ENCODE measurements around the gene NPAS3.

DNA sequence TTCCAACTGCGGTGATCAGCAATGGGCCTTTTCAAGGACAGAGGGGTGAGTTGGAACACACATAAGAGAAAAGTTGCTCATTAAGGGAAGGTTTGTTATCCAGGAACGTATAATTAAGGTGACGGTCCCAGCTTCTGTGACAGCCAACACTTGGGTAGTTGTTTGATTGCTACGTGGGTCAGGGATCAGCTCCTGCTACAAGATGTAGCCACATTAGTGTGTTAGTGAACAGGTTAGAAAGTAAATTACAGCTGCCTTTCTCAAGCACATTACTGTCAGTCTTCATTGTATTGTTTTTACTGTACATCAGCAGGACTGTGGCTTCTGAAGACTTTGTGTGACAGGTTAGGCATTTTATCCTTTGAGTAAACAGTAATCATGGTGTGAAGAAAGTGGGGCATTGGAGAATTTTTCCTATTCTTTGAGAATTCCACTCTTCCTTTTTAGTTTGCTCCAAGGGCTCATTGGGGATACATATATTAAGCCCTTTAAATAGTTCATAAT lies 781.7 kb downstream of the NPAS3 start:
- TF ChIP-seq ZNF548 (tag by site-specific recombination; IDR thresholded peaks at IDR 0.05) (no peak), ZNF132 (tag by site-specific recombination; IDR thresholded peaks at IDR 0.05; ENCODE audit: borderline replicate concordance) (no peak), ZNF768 (tag by site-specific recombination; IDR thresholded peaks at IDR 0.05) (no peak), KLF9 (tag by site-specific recombination; IDR thresholded peaks at IDR 0.05; ENCODE audit: low read depth) (no peak)
- TF ChIP-seq, protein P1, sequence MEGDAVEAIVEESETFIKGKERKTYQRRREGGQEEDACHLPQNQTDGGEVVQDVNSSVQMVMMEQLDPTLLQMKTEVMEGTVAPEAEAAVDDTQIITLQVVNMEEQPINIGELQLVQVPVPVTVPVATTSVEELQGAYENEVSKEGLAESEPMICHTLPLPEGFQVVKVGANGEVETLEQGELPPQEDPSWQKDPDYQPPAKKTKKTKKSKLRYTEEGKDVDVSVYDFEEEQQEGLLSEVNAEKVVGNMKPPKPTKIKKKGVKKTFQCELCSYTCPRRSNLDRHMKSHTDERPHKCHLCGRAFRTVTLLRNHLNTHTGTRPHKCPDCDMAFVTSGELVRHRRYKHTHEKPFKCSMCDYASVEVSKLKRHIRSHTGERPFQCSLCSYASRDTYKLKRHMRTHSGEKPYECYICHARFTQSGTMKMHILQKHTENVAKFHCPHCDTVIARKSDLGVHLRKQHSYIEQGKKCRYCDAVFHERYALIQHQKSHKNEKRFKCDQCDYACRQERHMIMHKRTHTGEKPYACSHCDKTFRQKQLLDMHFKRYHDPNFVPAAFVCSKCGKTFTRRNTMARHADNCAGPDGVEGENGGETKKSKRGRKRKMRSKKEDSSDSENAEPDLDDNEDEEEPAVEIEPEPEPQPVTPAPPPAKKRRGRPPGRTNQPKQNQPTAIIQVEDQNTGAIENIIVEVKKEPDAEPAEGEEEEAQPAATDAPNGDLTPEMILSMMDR (tag by site-specific recombination; IDR thresholded peaks at IDR 0.05), result no peak
- TF ChIP-seq, protein P2, sequence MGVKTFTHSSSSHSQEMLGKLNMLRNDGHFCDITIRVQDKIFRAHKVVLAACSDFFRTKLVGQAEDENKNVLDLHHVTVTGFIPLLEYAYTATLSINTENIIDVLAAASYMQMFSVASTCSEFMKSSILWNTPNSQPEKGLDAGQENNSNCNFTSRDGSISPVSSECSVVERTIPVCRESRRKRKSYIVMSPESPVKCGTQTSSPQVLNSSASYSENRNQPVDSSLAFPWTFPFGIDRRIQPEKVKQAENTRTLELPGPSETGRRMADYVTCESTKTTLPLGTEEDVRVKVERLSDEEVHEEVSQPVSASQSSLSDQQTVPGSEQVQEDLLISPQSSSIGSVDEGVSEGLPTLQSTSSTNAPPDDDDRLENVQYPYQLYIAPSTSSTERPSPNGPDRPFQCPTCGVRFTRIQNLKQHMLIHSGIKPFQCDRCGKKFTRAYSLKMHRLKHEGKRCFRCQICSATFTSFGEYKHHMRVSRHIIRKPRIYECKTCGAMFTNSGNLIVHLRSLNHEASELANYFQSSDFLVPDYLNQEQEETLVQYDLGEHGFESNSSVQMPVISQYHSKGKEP (tag by site-specific recombination; IDR thresholded peaks at IDR 0.05), result no peak
